Activated gamma-delta T cell treated with Interleukin-2 at 50 U/mL for 16 hours (primary cell): Measurements from ENCODE around the gene C6orf136.
"Not testable (repeated sequence)": the region's sequence is repeated elsewhere in the genome, so short reads cannot be mapped to it uniquely, and the experiment has no call there.

Experiments used
- DNase-seq: peaks from one replicate; pipeline ENCODE4 v3.0.0-alpha.2; 2020

Gene C6orf136

DNA sequence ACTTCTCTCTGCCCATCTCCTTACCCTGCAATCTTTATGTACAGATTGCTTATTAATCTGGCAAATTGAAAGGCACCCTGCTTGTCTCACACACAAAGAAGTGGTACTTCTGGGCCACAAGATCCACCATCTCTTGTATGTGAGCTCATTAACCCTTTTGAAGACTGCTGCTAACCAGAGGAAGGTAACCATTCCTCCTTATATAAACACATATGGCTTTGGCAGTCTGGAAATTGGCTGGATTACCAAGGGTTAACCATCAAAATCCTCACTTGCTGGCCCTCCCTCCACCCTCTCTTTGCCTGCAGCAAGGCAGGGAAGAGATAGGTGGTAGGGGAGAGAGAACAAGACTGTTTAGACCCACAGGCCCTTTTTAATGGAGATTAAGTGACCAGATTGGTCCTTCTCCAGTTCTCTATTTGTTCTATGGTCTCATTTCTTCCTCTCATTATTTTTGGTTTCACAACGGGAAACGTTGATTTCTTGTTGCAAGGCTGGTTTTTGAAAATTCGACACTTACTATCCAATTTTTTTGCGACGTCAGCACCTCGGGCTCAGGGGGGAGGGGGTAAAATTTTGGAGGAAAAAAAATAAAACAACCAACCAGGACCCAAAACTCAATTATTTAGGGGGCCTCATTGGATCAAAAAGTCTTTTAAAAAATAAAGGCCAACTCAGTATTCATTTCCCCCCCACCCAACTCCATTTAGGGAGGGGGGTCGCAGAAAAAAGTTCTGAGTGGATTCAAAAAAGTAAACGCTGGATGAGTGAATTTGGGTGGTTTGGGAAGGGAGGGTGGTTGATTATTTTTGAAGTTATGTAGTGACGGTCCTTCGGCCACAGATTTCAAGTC lies 30.7 kb upstream of the C6orf136 start:
- DNase-seq, result peak; percentile 39

DNA sequence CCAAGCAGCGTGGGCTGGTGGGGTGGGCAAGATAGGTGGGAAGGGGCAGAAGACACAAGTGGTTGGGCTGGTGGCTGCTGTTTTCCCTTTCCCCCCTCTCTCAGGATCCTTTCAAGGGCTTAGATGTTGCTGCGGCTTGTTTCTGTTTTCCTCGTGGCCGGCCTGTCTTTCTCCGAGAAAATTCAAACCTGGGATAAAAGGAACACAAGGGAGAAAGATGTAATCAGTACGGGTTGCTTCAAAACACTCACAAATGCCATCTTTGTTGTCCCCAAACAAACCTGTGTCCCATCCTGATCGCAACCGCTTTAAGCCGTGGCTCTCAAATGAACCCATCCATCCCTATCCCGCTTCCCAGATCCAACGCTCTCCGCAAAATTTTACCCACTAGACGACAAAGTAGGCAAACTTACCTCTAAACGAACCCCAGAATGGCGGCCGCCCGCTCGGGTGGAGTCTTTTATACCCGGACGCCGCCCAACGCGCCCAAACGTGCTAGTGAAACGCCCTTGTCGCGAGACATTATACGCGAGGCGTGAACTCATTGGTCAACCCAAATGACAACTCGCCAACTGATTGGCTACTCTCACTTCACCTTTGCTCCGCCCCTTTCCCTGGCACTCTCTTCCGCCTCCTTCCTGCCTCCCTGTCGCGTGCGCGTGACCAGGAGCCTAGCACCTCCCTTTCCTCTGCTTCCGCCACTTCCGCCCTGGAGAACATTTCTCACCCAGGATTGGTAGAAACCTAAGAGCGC lies 29.9 kb upstream of the C6orf136 start, which contains the start of gene PPP1R10:
PPP1R10 (minus strand) TSS at position 433 of the 754 bp plus-strand sequence. CDS start 7,299 bp downstream, outside the sequence.
- DNase-seq, result peak; percentile 98

DNA sequence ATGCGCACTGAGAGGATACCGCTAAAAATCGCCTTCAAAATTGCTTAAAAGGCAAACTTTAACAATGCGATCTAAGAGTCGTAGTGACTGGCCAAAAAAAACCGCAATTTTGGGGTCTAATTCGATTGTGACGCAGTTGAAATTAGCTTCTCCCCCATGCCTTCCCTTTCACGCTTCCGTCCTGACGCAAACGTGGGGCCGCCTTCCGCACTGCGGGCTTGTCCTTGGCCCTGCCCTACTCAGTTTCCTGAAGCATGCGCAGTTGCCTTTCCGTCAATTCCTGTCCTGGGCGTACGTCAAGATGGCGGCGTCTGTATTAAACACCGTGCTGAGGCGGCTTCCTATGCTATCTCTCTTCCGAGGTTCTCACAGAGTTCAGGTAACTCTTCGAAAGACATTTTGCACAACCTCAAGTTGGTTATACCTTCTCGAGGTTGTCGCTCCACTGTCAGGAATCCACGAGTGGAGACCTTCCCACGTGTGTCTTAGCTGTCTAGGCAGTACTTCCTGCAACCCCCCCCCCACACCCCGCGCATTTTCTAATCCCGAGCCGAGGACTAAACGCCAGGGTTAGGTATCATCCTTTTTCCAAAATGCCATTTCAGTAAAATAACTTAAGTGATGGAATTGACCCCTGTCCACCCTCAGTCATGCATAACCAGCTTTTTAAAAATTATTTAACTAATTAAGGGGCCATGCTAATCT lies 29.2 kb upstream of the C6orf136 start, which contains the start of gene MRPS18B:
MRPS18B (plus strand) TSS at position 276 of the 705 bp plus-strand sequence; CDS start at position 302, 26 bp downstream.
- peak; percentile 99 for DNase-seq

DNA sequence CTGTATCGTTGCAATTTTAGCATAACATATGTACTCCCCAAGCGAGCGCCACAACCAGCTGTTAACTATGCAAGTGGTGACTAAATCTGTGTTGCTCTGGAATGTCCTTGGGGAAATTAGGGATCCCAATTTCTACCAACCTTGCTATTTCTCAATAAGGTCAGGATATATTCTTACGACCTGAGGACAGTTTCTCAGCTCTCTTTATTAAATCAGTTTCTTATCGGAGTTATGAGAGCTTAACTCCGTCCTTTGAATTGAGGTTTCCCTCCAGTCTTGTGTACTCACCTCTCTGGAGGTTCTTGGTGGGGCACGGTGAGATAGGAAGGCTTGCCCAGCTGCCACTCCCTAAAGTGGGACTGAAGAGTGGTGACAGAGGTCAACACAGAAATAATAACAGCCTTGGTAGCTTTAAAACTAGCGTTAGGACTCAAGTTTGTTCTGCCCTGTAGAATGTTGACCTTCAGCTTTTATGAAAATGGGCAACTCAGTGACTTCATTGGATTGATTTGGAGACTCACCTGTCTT lies 28.6 kb upstream of the C6orf136 start:
- no peak for DNase-seq

DNA sequence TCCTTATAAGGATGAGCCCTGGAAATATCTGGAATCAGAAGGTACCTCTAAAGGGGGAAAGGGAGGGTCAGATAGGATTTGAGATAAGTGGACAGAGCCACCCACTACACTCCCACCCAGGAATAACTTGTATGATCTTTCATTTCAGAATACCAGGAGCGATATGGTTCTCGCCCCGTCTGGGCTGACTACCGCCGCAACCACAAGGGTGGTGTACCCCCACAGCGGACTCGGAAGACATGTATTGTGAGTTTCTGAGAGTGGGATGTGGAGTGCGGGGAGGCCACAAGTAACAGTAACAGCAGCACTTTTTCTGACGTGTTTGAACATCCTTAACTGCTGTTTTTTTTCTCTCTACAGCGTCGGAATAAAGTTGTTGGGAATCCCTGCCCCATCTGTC lies 27.4 kb upstream of the C6orf136 start:
- DNase-seq, result no peak

DNA sequence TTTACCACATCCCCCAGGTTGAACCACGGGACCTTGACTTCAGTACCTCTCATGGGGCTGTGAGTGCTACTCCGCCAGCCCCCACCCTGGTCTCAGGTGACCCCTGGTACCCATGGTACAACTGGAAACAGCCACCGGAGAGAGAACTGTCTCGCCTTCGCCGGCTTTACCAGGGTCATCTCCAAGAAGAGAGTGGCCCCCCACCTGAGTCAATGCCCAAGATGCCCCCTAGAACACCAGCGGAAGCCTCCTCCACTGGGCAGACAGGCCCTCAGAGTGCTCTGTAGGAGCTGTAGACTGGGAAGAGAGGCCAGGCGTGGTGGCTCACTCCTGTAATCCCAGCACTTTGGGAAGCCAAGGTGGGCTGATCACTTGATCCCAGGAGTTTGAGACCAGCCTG lies 21.4 kb upstream of the C6orf136 start:
- DNase-seq, result no peak

DNA sequence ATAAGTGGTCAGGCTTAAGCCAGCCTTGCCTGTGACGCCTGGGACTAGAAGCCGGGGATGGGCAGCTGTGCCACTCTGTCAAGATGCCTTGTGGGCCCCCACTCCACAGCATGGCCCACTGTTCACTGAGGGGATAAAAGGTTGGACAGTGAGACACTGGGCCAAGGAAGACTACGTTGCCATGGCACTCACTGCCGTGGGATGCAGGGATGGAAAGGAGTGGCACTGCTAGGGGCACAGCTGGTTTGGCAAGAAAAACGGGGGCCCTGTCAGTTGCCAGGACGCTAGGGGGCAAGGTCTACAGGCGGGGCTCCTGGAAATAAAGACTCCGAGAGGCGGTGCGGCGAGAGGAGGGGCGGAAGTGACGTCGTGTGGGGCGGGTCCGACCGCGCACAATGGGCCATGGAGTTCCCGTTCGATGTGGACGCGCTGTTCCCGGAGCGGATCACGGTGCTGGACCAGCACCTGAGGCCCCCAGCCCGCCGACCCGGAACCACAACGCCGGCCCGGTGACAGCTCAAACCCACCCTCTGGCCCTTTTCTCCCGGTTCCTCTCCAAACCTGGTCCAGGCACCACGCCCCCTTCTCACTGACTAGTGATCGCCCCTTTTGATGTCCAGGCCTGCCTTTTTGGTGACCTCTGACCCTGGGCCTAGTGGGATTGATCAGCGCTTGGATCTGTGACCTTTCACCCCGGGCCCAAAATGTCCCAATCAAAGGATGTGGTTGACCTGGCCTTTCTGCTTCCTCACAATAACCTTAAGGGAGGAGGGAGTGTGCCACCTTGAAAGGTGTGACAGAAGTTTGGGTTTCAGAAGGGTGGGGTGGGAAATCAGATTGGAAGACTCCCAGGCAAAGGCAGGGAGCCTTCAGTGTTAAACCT lies 20.2 kb upstream of the C6orf136 start, which contains the start of gene ATAT1:
ATAT1 (plus strand) TSS at position 391 of the 883 bp plus-strand sequence.
- peak; percentile 89 for DNase-seq

DNA sequence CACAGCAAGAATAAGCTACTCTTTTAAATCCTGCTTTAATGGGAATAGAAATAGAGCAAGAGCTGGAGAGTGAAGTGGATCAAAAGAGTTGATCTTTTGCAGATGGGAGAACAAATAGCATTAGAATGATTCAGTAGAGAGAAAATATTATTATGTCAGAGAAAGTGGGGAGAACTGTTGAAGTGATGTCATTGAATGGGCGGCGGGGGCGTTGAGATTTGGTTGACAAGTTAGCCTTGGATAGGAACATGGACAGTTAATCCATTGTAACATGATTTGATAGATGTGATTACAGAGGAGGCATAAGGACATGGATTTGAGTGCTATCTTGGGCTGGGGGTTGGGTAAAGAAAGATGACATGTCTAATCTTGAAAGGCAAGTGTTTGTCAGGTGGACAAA lies 11.1 kb upstream of the C6orf136 start:
- DNase-seq, result no peak

DNA sequence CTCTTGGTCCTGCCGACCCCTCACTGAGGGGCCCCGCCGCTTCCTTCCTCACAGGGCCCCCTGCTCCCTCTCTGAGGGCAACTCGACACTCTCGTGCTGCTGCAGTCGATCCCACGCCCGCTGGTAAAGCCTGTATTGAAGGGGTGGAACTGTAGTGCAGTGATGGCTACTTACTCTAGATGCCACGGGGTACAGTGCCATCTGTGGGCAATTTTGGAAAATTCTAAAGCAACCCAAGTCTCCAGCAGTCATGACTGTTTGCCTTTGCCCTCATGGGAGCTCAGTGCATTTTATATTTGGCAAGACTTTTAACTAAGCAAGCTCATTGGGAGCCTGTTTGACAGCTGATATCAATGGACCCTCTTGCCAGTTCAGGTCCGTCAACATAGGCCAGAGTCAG lies 6.5 kb upstream of the C6orf136 start:
- DNase-seq, result no peak

DNA sequence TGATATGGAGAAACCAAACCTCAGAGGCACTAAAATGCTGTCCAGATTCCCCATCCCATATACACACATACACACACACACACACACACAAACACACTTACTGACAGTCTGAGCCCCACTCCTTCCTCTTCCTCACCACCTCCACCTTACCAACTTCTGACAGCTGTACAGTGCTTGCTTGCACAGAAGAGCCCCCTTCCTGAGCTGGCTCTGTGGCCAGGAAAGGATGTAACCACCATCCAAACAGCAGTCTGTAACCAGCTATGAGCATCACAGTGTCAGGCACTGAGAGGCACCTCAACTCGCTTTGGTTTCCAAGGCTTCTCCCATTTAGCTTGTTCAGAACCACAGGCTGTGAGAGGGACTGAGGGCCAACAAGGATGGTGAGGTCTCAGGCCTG lies 5.9 kb upstream of the C6orf136 start:
- DNase-seq, result no peak

DNA sequence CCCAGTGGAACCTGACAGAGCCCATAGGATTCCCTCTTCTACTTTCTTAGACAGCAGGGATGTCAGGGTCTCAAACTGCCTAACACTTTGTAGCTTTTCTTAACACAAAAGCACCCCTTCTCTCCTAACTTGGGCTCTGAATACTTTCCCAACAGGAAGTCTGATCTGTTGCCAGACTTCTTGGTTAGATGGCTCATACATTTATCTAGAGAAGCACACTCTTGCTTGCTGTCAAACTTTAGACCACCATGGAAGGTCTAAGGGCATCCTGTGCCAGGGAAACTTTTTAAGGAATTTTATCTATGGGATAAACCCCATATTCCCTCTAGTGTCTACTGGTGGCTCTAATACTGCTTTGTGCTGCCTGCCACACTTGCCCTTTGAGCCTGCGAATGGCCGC lies 3.3 kb upstream of the C6orf136 start:
- DNase-seq, result no peak

DNA sequence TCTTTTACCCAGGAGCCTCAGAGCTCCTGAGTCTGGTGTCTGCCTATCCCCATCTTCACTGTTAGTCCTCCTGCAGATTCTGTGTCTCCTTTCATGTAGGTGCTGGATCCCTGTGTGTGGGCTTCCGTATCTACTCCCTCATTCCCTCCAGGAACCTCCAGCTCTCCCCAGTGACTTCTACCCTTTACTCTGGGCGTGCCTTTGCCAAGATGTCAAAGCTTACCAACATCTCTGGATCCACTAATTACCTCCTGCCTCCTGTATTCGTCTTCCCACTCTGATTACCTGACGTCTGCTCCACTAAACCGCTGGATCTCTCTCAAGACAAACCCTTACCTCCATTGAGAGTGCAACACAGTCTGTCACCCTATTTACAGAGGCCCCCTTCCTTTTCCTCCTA lies 2.2 kb upstream of the C6orf136 start:
- DNase-seq, result no peak

DNA sequence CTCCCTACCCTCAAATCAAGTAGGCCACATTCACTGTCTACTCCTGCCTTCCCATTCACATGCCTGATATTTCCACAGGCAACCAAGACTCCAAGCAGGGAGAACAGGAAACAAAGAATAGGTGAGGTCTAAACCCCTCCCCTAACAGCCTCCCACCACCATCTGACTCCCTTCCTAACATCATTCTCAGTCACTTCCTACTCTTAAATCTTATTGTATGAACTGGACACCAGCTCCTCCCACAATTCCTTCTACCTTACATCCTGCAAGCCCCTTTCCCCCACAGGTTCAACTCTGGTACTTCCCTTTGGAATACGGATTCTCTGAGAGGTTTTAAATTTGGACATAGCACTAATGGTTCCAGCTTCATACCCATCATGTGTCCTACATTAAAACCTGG lies 944 bp upstream of the C6orf136 start:
- DNase-seq, result no peak

DNA sequence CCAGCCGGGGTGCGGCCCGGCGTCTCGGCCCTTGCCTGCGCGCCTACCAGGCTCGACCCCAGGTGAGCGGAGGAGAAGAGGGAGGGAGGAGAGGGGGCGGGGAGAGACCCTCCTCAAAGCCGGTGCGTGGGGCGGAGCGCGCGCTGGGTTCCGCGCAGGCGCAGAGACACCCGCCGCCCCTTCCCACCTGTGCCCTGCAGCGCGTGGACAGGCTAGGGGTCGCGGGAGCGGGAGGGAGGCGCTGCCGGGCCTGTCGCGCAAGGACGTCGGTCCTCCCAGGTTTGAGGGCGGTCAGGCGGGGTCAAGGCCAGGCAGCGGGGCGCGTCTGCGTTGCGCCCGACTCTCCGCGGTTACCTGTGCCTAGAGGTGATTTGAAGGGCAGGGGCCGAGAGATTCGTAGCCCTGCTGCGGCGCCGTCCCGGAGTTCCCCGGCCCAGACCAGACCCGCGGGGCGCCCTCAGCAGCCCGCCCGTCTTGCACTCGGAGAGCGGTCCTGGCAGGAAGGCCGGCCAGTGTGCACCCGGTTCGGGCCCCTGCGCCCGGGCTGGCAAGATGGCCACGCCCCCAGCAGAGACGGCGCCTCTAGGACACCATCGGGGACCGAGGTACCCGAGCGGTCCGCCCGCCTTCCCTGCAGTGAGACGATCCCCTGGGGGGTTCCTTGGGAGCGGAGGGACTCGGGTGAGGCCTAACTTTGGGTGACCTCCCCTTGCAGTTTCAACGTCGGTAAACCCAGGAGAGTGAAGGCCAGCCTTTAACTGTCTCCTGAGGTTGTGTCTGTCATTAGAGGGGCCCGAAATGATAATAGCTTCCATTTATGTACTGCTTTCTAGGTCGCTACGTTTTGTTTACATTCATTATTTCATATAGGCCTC lies 546 bp downstream of the C6orf136 start:
- DNase-seq, result peak; percentile 65

DNA sequence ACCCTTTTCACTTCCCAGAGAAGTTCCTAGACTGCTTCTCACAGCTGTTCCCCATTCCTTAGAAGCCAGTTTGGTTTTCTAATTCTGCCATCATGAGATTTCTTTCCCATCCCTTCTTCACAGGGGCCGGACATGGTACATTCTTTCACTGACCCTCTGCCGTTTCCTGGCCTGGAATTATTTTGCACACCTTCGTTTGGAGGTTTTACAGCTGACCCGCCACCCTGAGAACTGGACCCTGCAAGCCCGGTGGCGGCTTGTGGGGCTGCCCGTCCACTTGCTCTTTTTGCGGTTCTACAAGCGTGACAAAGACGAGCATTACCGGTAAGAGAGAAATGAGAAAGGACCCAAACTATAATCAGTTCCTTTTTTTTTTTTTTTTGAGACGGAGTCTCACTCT lies 4.2 kb downstream of the C6orf136 start:
- no peak for DNase-seq

DNA sequence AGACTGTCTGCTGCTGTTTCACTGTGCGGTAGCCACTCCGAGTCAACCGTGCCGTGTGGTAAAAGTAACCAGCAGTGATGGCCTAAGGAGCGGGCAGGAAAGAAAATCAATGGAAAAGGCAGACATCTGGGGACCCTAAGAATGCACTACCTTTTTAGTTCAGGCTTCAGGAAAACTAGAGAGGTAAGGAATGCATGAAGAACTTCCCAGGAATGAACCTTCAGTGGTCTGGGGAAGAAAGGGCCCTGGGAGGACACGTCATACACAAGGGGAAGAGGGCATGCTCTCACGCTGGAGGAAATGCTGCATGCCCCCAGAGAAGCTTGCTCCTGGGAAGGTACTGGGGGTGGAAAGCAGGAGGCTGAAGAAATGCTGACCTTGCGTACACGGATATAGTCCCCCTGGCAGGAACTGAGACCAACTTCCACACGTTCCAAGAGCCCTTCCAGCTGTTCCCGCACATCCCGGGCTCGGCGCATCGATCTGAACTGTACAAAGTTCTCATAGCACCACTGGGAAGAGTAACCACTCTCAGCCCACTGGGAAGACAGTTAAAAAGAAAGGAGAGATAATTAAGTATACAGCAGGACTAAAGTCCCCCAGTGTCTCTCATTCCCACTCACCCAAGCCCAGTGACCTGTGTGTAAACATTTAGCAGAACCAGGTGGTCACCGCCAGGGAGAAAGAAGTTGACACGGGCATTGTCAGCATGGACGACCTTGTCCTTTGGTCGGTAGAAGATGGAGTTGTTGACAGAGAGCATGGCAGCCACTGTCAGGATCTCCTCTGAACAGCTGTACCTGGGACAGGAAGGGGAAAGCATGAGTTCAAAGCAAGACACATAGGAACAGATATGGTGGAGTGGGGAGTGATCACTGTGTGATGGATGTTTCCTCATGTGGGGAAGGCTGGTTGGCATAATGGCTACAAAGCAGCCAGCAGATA lies 8.1 kb downstream of the C6orf136 start:
- DNase-seq, result no peak

DNA sequence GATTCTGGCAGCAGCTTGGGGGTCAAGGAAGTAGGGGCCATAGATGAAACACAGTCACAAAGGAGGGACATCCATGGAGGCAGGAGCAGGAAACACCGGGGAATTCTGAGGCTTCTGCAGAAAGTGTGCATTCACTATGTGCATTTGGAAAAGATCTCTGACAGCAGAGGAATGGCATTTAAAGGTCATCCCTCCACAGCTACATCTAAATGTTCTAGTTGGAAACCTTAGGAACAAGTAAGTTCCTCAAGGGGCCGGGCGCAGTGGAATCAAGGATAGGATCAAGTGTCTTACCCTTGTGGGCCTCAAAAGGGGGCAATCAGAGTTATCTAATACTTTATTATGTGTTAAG lies 8.8 kb downstream of the C6orf136 start:
- no peak for DNase-seq

DNA sequence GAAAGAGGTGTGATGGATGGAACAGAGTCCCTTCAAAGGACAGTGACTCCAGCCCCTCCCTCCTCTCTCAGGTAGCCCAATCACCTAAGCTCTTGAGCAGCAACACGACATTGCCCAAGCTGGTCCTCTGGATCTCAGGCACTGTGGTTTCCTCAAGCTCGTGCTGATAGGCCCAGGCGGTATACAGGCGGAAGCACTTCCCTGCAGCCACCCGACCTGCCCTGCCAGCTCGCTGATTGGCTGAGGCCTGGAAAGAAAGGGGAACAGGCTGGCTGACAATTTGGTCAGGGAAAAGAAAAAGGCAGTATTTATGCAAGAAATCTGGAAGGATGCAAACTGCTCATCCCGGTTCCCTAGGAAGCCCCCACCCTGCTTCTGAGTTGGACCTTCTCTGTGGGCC lies 9.6 kb downstream of the C6orf136 start:
- DNase-seq, result no peak

DNA sequence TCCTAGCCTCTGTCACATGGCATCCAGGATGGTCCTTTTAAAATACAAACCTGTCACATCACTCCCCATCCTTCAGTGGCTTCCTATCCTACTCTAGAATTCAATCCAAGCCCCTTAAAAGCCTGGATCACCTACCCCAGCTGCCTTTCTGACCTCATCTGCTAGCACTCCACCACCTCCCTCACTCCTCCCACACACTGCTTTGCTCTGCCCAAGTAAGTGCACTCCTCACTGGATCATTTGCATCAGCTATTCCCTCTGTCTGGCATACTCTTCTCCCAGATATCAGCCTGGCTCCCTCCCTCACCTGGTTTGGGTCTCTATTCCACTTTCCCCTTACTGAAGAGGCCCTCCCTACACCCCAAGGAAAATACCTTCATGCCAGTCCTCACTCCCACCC lies 10.5 kb downstream of the C6orf136 start:
- no peak for DNase-seq

DNA sequence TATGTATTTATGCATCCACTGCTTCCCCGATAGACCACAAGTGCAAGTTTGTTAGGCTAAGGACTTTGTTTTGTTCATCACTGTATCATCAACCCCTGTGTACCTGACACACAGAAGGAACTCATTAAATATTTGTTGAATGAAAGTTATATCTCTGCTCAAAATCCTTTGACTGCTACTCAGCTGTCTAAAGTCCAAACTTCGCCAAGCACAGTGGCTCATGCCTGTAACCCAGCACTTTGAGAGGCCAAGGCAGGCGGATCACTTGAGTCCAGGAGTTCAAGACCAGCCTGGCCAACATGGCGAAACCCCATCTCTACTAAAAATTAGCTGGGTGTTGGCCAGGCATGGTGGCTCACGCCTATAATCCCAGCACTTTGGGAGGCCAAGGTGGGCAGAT lies 11.0 kb downstream of the C6orf136 start:
- not testable (repeated sequence) for DNase-seq
